Medulla oblongata (tissue), 1 donor: ENCODE measurements around the gene LCNL1.

Experiments used
- DNase-seq: peaks from one replicate; pipeline ENCODE4 v3.0.0-alpha.2; 2015; ENCODE audit errors: extremely low spot score

The LCNL1 gene

GRCh38 chr9:136947028-136947891 is 35.5 kb upstream of the LCNL1 start:
- peak; percentile 59 for DNase-seq

DNA sequence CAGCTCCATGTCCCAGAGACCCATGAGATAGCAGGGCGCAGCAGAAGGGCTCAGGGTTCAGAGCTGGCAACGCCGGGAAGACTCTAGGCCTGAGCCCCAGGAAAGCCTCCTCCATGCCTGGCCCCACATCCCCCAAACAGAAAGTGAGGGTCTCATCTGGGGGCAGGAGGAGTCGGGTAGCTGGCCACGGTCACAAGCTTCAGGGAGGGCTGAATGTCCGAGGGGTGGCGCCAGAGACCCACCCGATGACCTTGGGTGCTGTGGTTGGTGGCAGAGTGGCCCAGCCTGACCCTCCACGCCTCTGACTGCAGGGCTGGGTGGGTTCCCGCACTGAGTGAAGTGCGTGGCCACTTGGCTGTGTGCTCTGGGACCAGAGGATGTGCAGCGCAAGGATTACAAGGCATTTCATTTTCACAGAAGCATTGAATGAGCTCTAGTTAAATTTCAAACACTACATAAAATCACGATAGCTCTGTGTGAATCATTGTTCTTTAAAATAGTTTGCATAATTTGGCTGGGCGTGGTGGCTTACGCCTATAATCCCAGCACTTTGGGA is 34.8 kb upstream of the LCNL1 start:
- DNase-seq = peak; percentile 79

DNA sequence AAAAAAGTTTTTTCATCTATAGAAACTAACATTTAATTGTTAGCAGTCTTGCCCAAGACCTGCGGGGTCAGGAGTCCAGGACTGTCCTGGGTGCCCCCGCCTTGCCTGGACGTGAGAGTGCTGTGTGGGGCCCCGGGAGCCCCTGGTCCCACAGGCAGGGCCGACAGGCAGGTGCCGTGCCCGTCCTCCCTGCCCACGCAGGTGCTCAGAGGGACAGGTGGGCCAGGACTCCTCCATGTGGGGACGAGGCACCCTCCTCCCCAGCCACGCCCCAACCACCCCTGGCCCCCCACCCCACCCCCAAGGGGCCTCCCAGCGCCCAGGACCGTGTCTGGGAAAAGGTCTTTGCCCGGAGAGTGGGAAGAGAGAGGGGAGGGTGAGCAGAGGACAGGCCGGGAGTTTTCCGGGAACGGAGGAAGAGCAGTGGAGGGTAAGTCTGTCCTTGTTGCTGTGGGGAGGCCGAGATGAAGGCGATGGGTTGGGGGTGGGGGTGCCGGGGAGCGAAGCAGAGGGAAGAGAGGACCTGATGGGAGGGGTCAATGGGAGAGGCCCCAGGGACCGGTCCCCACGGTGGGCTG is 33.5 kb upstream of the LCNL1 start:
- peak; percentile 25 for DNase-seq

GRCh38 chr9:136949817-136950655 is 32.8 kb upstream of the LCNL1 start:
- peak; percentile 97 for DNase-seq

GRCh38 chr9:136950656-136951276 is 32.0 kb upstream of the LCNL1 start:
- DNase-seq = peak; percentile 52

DNA sequence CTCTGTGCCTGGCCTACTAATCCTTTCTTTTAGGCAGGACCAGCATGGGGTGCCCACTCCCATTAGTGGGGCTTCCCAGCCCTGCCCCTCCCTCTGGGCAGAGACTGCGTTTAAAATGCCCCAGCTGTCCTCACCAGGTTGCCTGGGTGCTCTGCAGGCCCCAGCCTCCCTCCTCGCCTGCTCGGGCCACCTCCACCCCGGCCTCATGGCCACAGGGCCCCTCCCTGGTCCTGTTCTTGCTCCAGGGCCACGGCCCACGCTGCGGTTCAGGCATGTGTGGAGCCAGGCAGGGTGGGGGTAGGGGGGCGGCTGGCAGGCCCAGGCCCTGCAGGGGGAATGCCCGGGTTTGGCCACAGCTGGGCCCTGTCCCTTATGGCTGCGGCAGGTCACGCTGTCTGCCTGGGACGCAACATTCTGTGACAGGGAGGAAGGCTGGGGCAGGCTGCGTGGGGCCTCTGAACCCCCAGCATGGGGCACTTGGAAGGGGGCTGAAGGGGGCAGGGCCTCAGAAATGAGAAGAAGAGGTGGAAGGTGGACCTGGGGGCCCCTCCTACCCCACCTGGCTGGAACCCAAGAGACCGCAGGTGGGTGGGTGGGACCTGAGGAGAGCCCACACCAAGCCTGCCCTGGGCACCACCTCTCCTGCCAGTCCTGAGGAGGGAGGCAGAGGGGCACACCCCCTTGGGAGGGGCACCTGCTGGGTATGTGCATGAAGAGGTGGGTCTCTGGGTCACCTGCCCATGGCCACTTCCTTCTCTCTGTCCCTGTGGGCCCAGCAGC is 31.1 kb upstream of the LCNL1 start, which contains the start of gene LCN12:
TSS of gene LCN12 (plus strand) at position 733 of the 780 bp plus-strand sequence. CDS start 55 bp downstream, outside the sequence.
- no peak for DNase-seq

DNA sequence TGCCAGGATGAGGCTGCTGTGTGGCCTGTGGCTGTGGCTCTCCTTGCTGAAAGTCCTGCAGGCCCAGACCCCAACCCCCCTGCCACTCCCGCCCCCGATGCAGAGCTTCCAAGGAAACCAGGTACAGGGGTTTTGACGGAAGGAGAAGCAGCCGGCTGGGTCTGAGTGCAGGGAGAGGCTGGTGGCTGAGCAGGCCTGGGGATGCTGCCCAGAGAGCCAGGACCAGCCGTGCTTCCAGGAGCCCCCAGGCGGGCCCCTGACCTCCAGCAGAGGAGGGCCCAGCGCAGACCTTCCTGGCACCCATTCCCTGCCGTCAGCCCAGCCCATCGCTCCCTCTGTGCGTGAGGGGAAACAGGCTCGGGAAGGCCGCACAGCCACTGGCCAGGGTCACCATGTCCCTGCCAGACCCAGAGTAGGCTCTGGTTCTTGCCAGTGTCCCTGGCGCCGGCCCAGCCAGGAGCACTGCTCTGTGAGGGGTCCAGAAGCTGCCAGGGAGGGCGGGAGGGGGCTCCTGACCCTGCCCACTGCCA is 30.4 kb upstream of the LCNL1 start:
- peak; percentile 47 for DNase-seq

- no peak for DNase-seq
Measured at GRCh38 chr9:136952876-136953770, 29.7 kb upstream of the LCNL1 start.

DNA sequence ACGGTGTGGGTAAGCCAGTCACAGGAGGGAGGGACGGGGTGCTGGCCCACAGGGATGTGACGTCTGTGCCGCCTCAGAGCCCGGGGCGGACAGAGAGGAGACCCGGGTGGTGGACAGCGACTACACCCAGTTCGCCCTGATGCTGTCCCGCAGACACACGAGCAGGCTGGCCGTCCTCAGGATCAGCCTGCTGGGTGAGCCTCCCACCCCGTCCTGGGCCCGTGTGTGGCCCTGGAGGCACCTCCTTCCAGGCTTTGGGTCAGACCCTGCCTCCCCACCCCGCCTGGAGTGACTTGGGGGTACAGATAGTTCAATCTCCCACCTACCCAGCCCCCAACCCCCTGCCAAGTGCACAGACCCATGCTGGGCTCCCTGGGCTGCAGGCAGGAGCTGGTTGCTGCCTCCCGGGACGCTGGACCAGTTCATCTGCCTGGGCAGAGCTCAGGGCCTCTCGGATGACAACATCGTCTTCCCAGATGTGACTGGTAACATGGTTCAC is 29.0 kb upstream of the LCNL1 start:
- no peak for DNase-seq

GRCh38 chr9:136954270-136955083 is 28.3 kb upstream of the LCNL1 start:
- no peak for DNase-seq

DNA sequence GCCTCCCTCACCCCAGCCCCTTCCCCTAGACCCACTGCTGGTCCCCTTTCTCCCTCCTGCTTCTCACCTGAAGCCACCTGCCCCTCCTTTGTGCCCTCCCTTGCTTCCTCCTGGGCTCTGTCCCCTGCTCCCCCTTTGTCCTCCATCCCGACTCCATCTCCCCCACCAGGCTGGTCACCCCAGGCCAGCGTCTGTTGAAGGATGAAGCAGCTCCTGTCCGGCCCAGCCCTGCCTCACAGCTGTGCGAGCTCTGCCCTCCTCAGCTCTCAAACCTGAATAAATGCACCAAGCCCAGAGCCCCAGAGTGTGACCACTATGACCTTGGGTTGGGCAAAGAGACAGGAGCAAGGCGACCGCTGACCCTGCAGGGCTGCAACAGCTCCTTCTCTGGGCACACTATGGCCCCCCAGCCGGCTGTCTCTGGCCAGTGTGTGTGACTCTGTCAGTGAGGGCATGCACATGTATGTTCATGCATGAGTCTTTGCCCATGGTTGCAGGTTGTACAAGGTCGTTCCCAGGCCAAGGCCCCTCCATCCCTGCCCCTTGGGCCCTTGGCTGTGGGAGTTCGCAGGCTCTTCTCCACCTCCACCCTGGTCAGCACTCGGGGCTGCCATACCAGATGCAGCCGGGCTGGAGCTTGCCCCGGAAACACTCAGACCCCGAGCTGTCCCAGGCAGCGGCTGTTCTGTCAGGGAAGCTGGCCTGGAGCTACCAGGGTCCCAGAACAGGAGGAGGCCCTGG is 27.4 kb upstream of the LCNL1 start:
- DNase-seq = no peak

DNA sequence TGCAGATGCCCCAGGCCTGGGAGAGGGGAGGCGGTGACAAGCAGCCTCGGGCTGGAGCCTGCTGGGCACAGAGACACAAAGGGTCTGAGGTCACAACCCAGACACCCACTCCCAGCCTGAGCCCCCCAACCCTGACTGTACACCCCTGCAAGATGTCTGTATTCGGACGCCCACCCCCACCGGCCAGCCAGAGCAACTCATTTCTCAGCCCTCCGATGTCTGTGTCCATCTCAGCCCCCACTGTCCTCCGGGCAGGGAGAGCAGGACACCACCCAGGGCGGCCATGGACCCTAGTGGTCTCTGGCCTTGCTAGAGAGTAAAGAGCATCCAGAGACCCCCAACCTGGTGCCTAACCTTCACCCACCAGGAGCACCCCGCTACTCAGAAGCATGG is 26.9 kb upstream of the LCNL1 start:
- DNase-seq = no peak

GRCh38 chr9:136956604-136957003 is 26.2 kb upstream of the LCNL1 start:
- no peak for DNase-seq

DNA sequence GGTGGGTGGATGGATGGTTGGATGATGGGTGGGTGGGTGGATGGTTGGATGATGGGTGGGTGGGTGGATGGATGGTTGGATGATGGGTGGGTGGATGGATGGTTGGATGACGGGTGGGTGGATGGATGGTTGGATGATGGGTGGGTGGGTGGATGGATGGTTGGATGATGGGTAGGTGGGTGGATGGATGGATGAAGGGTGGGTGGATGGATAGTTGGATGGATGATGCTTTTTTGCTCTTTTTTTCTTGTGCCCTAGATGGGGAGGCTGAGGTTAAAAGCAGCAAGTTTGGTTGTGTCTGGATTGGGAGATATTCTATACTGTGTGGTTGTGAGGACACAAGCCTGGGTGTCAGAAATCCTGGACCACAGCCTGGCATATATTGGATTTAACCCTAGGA is 25.3 kb upstream of the LCNL1 start:
- DNase-seq = no peak

DNA sequence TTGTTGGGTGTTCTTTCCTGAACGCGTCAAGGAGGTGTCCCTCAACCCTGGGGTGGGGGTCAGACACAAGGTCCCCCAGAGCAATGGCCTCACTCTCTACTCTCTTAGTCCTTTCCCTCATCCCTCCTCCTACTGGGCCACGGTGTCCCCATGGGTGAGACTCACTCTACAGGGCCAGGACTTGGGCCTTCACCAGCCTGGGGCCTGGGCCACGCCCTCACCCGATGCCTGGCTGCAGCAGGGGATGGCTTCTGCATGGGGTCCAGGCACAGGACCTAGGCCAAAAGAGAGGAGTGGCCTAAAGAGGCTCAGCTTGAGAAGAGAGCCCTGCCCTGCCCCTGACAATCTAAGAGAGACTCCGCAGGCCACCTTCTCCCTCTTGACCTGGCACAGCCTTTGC is 24.9 kb upstream of the LCNL1 start:
- no peak for DNase-seq

DNA sequence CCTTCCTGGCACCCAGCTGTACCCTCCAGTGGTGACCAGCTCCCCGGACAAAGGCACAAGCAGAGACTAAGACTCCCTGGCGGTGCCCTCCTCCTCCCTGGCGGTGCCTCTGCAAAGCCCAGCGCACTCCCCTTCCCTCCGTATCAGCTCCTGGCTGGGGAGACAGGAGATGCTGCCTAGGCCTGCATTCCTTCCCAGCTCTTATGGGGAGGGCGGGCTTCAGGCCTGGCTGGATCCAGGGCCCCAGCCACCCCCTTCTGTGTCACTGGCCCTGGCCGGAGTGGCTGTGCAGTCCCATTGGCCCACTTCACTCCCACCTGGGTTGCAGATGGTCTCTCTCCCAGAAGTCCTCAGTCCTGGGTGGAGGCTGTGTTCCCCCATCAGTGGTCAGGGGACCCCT is 24.3 kb upstream of the LCNL1 start:
- no peak for DNase-seq
